ENCODE measurements around the gene DHRS1.

- no peak for TF ChIP-seq CTCF (conservative IDR thresholded peaks at IDR 0.05 in 1 of 2, IDR thresholded peaks at IDR 0.05 in 1 of 2; ENCODE audit: low read depth in 1 of 2, low read length in 2 of 2)
- TF ChIP-seq EZH2 (IDR thresholded peaks at IDR 0.05; ENCODE audit: low read length, missing control alignments) = no peak
These were observed 27.7 kb upstream of the DHRS1 start for GRCh38 chr14:24327303-24327702.
